Measurements from ENCODE around the gene SLC12A8.

- TF ChIP-seq CTCF (IDR thresholded peaks at IDR 0.05 in 4 of 5, conservative IDR thresholded peaks at IDR 0.05 in 1 of 5) (no peak), POLR2A (IDR thresholded peaks at IDR 0.05) (no peak)
Observed at GRCh38 chr3:125148016-125148812, 64.3 kb downstream of the SLC12A8 start.
